Duodenal mucosa (tissue), 2 donors: ENCODE measurements around the gene CD58.
A peak's percentile ranks its signal among the peaks of the same experiment; 100 is the strongest.
"Not testable (repeated sequence)": the region's sequence is repeated elsewhere in the genome, so short reads cannot be mapped to it uniquely, and the experiment has no call there.

Experiments
- H3K27ac ChIP-seq: one replicate; pipeline ENCODE4 v1.7.0; 2013; ENCODE audit warnings: low read depth, low read length
- H3K27me3 ChIP-seq, 2 donors: one replicate each; pipeline ENCODE4 v1.7.0; 2013; ENCODE audit warnings: low read length in 2 of 2, control low read depth in 1 of 2; ENCODE audit not compliant: insufficient read depth in 2 of 2, control insufficient read depth in 1 of 2
- H3K36me3 ChIP-seq, 2 donors: one replicate each; pipeline ENCODE4 v1.7.0; 2013; ENCODE audit warnings: low read length in 2 of 2, control low read depth in 1 of 2; ENCODE audit not compliant: insufficient read depth in 2 of 2, control insufficient read depth in 1 of 2
- H3K4me1 ChIP-seq, 2 donors: one replicate each; pipeline ENCODE4 v1.7.0; 2013; ENCODE audit warnings: low read length in 2 of 2, control low read depth in 1 of 2; ENCODE audit not compliant: insufficient read depth in 2 of 2, control insufficient read depth in 1 of 2
- H3K4me3 ChIP-seq, 2 donors: one replicate each; pipeline ENCODE4 v1.7.0; 2013; ENCODE audit warnings: low read length in 2 of 2, low read depth in 1 of 2
- H3K9ac ChIP-seq, 2 donors: one replicate each; pipeline ENCODE4 v1.7.0; 2013; ENCODE audit warnings: low read length in 2 of 2, low read depth in 1 of 2
- H3K9me3 ChIP-seq, 2 donors: one replicate each; pipeline ENCODE4 v1.7.0; 2013; ENCODE audit warnings: low read length in 2 of 2, control low read depth in 1 of 2; ENCODE audit not compliant: control insufficient read depth in 1 of 2

The CD58 gene

GRCh38 chr1:116570358-116571214, at the start of gene CD58:
Gene CD58 (minus strand): TSS chr1:116571026. CDS start chr1:116570972, 54 bp downstream.
- Histone ChIP-seq H3K4me1 (peaks cover 25 to 34% of the 10 kb centered on the region in 2 donors), H3K36me3 (no peaks in the 10 kb centered on the region), H3K27ac (peak within 1 kb of the TSS; percentile 91), H3K27me3 (no peaks in the 10 kb centered on the region), H3K9me3 (no peaks in the 10 kb centered on the region), H3K9ac (peak within 1 kb of the TSS; percentile 86 to 93), H3K4me3 (peak within 1 kb of the TSS; percentile 73 to 82)

- H3K9ac ChIP-seq, H3K36me3 ChIP-seq, H3K27ac ChIP-seq, H3K9me3 ChIP-seq, H3K4me3 ChIP-seq, H3K4me1 ChIP-seq, H3K27me3 ChIP-seq: not testable (repeated sequence)
These were observed 49.6 kb upstream of the CD58 start for GRCh38 chr1:116620392-116620791.

- H3K36me3 ChIP-seq, H3K27me3 ChIP-seq, H3K9me3 ChIP-seq, H3K4me1 ChIP-seq, H3K4me3 ChIP-seq, H3K27ac ChIP-seq, H3K9ac ChIP-seq: not testable (repeated sequence)
These were observed 48.3 kb upstream of the CD58 start for GRCh38 chr1:116619106-116619505.

- H3K27me3 ChIP-seq, H3K9ac ChIP-seq, H3K9me3 ChIP-seq, H3K4me1 ChIP-seq, H3K27ac ChIP-seq, H3K36me3 ChIP-seq, H3K4me3 ChIP-seq: not testable (repeated sequence)
These were observed 47.0 kb upstream of the CD58 start for GRCh38 chr1:116617808-116618207.

- H3K9me3 ChIP-seq, H3K27ac ChIP-seq, H3K4me3 ChIP-seq, H3K27me3 ChIP-seq, H3K36me3 ChIP-seq, H3K9ac ChIP-seq, H3K4me1 ChIP-seq: not testable (repeated sequence)
These were observed 43.0 kb upstream of the CD58 start for GRCh38 chr1:116613825-116614224.

GRCh38 chr1:116609801-116610371, 39.1 kb upstream of the CD58 start:
- not testable (repeated sequence) for H3K9ac ChIP-seq, H3K27me3 ChIP-seq, H3K4me1 ChIP-seq, H3K27ac ChIP-seq, H3K9me3 ChIP-seq, H3K4me3 ChIP-seq, H3K36me3 ChIP-seq

- not testable (repeated sequence) for H3K9me3 ChIP-seq, H3K4me3 ChIP-seq, H3K27me3 ChIP-seq, H3K4me1 ChIP-seq, H3K9ac ChIP-seq, H3K27ac ChIP-seq, H3K36me3 ChIP-seq
These were observed 38.0 kb upstream of the CD58 start for GRCh38 chr1:116608841-116609240.

- not testable (repeated sequence) for H3K27me3 ChIP-seq, H3K9me3 ChIP-seq, H3K9ac ChIP-seq, H3K4me1 ChIP-seq, H3K27ac ChIP-seq, H3K36me3 ChIP-seq, H3K4me3 ChIP-seq
These were observed 37.3 kb upstream of the CD58 start for GRCh38 chr1:116608151-116608550.

- H3K9ac ChIP-seq, H3K36me3 ChIP-seq, H3K4me1 ChIP-seq, H3K4me3 ChIP-seq, H3K27me3 ChIP-seq, H3K27ac ChIP-seq, H3K9me3 ChIP-seq: not testable (repeated sequence)
These were observed 36.6 kb upstream of the CD58 start for GRCh38 chr1:116607463-116607862.

- H3K36me3 ChIP-seq, H3K4me3 ChIP-seq, H3K27me3 ChIP-seq, H3K27ac ChIP-seq, H3K9ac ChIP-seq, H3K4me1 ChIP-seq, H3K9me3 ChIP-seq: not testable (repeated sequence)
These were observed 35.2 kb upstream of the CD58 start for GRCh38 chr1:116606067-116606466.
